ENCODE results near the gene ACSS2.

The ACSS2 gene

GRCh38 chr20:34920055-34920454 lies 43.6 kb downstream of the ACSS2 start:
- Histone ChIP-seq H3K27ac (ENCODE audit: low read length, poor library complexity, severe bottlenecking) (no peak overlapping the region), H3K27me3 (ENCODE audit: control insufficient read depth in 1 of 2, insufficient read depth in 1 of 2, low read length in 2 of 2) (no peaks in the 10 kb centered on the region), H3K18ac (ENCODE audit: low read depth in 1 of 2, low read length in 2 of 2) (no peak overlapping the region), H3K4me3 (ENCODE audit: insufficient read depth in 1 of 2, low read depth in 1 of 2, low read length in 2 of 2) (no peak overlapping the region), H2AFZ (ENCODE audit: low read depth, low read length) (no peak overlapping the region), H2BK12ac (ENCODE audit: low read length in 2 of 2) (no peak overlapping the region), H3K14ac (ENCODE audit: low read length in 2 of 2) (no peak overlapping the region), H3K79me1 (replicated peaks; ENCODE audit: low read length, poor library complexity, severe bottlenecking) (peaks cover 9% of the 10 kb centered on the region), H2BK120ac (ENCODE audit: low read depth, low read length) (no peak overlapping the region), H3K9me3 (ENCODE audit: control insufficient read depth, low read length) (no peaks in the 10 kb centered on the region), H3K4ac (ENCODE audit: low read depth in 1 of 2, low read length in 2 of 2) (no peak overlapping the region), H3K4me1 (ENCODE audit: control insufficient read depth, insufficient read depth, low read depth, low read length) (peaks cover 4% of the 10 kb centered on the region), H3K9ac (ENCODE audit: low read length) (no peak overlapping the region), H2AK5ac (ENCODE audit: low read length, severe bottlenecking) (no peak overlapping the region), H3K23ac (ENCODE audit: low read length in 2 of 2) (no peak overlapping the region), H4K8ac (ENCODE audit: low read length) (no peak overlapping the region), H3K36me3 (ENCODE audit: control insufficient read depth in 1 of 2, insufficient read depth in 2 of 2, low read depth in 1 of 2, low read length in 2 of 2) (peaks cover 31 to 58% of the 10 kb centered on the region in 2 experiments), H2BK5ac (ENCODE audit: low read depth, low read length, poor library complexity, severe bottlenecking) (no peak overlapping the region), H4K91ac (ENCODE audit: low read length) (no peak overlapping the region), H3K4me2 (ENCODE audit: low read length, poor library complexity, severe bottlenecking) (no peak overlapping the region), H2BK15ac (ENCODE audit: low read depth, poor library complexity, severe bottlenecking) (no peak overlapping the region)
- no peak for DNase-seq

GRCh38 chr20:34921436-34921835 lies 45.0 kb downstream of the ACSS2 start:
- Histone ChIP-seq H2AK5ac (ENCODE audit: low read length, severe bottlenecking) (peak overlapping the region; percentile 69), H3K9ac (ENCODE audit: low read length) (no peak overlapping the region), H3K4ac (ENCODE audit: low read depth in 1 of 2, low read length in 2 of 2) (no peak overlapping the region), H3K79me1 (replicated peaks; ENCODE audit: low read length, poor library complexity, severe bottlenecking) (peaks cover 6% of the 10 kb centered on the region), H3K23ac (ENCODE audit: low read length in 2 of 2) (no peak overlapping the region), H3K36me3 (ENCODE audit: control insufficient read depth in 1 of 2, insufficient read depth in 2 of 2, low read depth in 1 of 2, low read length in 2 of 2) (peaks cover 38 to 64% of the 10 kb centered on the region in 2 experiments), H2BK12ac (ENCODE audit: low read length in 2 of 2) (peak overlapping the region in 1 of 2 experiments; percentile 35), H3K27me3 (ENCODE audit: control insufficient read depth in 1 of 2, insufficient read depth in 1 of 2, low read length in 2 of 2) (no peaks in the 10 kb centered on the region), H3K9me3 (ENCODE audit: control insufficient read depth, low read length) (no peaks in the 10 kb centered on the region), H3K18ac (ENCODE audit: low read depth in 1 of 2, low read length in 2 of 2) (no peak overlapping the region), H3K4me3 (ENCODE audit: insufficient read depth in 1 of 2, low read depth in 1 of 2, low read length in 2 of 2) (peak overlapping the region in 1 of 2 experiments; percentile 9), H3K4me1 (ENCODE audit: control insufficient read depth, insufficient read depth, low read depth, low read length) (peaks cover 6% of the 10 kb centered on the region), H4K8ac (ENCODE audit: low read length) (no peak overlapping the region), H2BK15ac (ENCODE audit: low read depth, poor library complexity, severe bottlenecking) (no peak overlapping the region), H3K14ac (ENCODE audit: low read length in 2 of 2) (no peak overlapping the region), H3K4me2 (ENCODE audit: low read length, poor library complexity, severe bottlenecking) (no peak overlapping the region), H3K27ac (ENCODE audit: low read length, poor library complexity, severe bottlenecking) (no peak overlapping the region), H2BK5ac (ENCODE audit: low read depth, low read length, poor library complexity, severe bottlenecking) (no peak overlapping the region), H2AFZ (ENCODE audit: low read depth, low read length) (no peak overlapping the region), H4K91ac (ENCODE audit: low read length) (no peak overlapping the region), H2BK120ac (ENCODE audit: low read depth, low read length) (no peak overlapping the region)
- DNase-seq, result no peak
- WGBS, result 81% methylated on average over 3 of the region's 3 CpGs

- Histone ChIP-seq H2BK5ac (ENCODE audit: low read depth, low read length, poor library complexity, severe bottlenecking) (no peak overlapping the region), H2BK120ac (ENCODE audit: low read depth, low read length) (no peak overlapping the region), H3K4me1 (ENCODE audit: control insufficient read depth, insufficient read depth, low read depth, low read length) (peaks cover 12% of the 10 kb centered on the region), H3K9me3 (ENCODE audit: control insufficient read depth, low read length) (no peaks in the 10 kb centered on the region), H4K8ac (ENCODE audit: low read length) (no peak overlapping the region), H3K27ac (ENCODE audit: low read length, poor library complexity, severe bottlenecking) (peak overlapping the region; percentile 75), H3K4me2 (ENCODE audit: low read length, poor library complexity, severe bottlenecking) (no peak overlapping the region), H2AFZ (ENCODE audit: low read depth, low read length) (no peak overlapping the region), H3K23ac (ENCODE audit: low read length in 2 of 2) (no peak overlapping the region), H3K18ac (ENCODE audit: low read depth in 1 of 2, low read length in 2 of 2) (no peak overlapping the region), H3K36me3 (ENCODE audit: control insufficient read depth in 1 of 2, insufficient read depth in 2 of 2, low read depth in 1 of 2, low read length in 2 of 2) (peaks cover 48 to 78% of the 10 kb centered on the region in 2 experiments), H2BK12ac (ENCODE audit: low read length in 2 of 2) (no peak overlapping the region), H2AK5ac (ENCODE audit: low read length, severe bottlenecking) (peak overlapping the region; percentile 86), H3K9ac (ENCODE audit: low read length) (no peak overlapping the region), H4K91ac (ENCODE audit: low read length) (no peak overlapping the region), H3K4me3 (ENCODE audit: insufficient read depth in 1 of 2, low read depth in 1 of 2, low read length in 2 of 2) (no peak overlapping the region), H3K4ac (ENCODE audit: low read depth in 1 of 2, low read length in 2 of 2) (no peak overlapping the region), H3K27me3 (ENCODE audit: control insufficient read depth in 1 of 2, insufficient read depth in 1 of 2, low read length in 2 of 2) (no peaks in the 10 kb centered on the region), H3K79me1 (replicated peaks; ENCODE audit: low read length, poor library complexity, severe bottlenecking) (peaks cover 9% of the 10 kb centered on the region), H3K14ac (ENCODE audit: low read length in 2 of 2) (no peak overlapping the region), H2BK15ac (ENCODE audit: low read depth, poor library complexity, severe bottlenecking) (no peak overlapping the region)
- DNase-seq, result peak; percentile 66
- 100% methylated on average over 1 of the region's 5 CpGs for WGBS
These were observed 46.4 kb downstream of the ACSS2 start for GRCh38 chr20:34922654-34923381.

DNA sequence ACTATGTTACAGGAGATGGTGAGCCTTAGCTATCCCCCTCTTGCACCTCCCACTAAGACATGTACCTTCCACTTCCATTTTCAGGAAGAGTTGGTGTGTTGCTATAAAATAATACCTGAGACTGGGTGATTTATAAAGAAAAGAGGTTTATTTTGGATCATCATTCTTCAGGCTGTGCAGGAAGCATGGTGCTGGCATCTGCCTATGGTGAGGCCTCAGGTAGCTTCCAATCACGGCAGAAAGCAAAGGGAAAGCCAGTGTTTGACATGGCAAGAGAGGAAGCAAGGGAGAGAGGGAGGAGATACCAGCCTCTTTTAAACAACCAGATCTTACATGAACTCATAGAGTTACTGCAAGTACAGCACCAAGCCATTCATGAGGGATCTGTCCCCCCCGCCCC lies 47.0 kb downstream of the ACSS2 start:
- Histone ChIP-seq H3K36me3 (ENCODE audit: control insufficient read depth in 1 of 2, insufficient read depth in 2 of 2, low read depth in 1 of 2, low read length in 2 of 2) (peaks cover 50 to 78% of the 10 kb centered on the region in 2 experiments), H3K79me1 (replicated peaks; ENCODE audit: low read length, poor library complexity, severe bottlenecking) (peaks cover 9% of the 10 kb centered on the region), H2BK12ac (ENCODE audit: low read length in 2 of 2) (no peak overlapping the region), H2AK5ac (ENCODE audit: low read length, severe bottlenecking) (peak overlapping the region; percentile 86), H3K4me1 (ENCODE audit: control insufficient read depth, insufficient read depth, low read depth, low read length) (peaks cover 12% of the 10 kb centered on the region), H3K23ac (ENCODE audit: low read length in 2 of 2) (no peak overlapping the region), H3K9me3 (ENCODE audit: control insufficient read depth, low read length) (no peaks in the 10 kb centered on the region), H4K8ac (ENCODE audit: low read length) (no peak overlapping the region), H3K27ac (ENCODE audit: low read length, poor library complexity, severe bottlenecking) (peak overlapping the region; percentile 75), H2BK120ac (ENCODE audit: low read depth, low read length) (no peak overlapping the region), H2BK5ac (ENCODE audit: low read depth, low read length, poor library complexity, severe bottlenecking) (no peak overlapping the region), H2BK15ac (ENCODE audit: low read depth, poor library complexity, severe bottlenecking) (no peak overlapping the region), H2AFZ (ENCODE audit: low read depth, low read length) (no peak overlapping the region), H3K4ac (ENCODE audit: low read depth in 1 of 2, low read length in 2 of 2) (no peak overlapping the region), H4K91ac (ENCODE audit: low read length) (no peak overlapping the region), H3K27me3 (ENCODE audit: control insufficient read depth in 1 of 2, insufficient read depth in 1 of 2, low read length in 2 of 2) (no peaks in the 10 kb centered on the region), H3K14ac (ENCODE audit: low read length in 2 of 2) (no peak overlapping the region), H3K18ac (ENCODE audit: low read depth in 1 of 2, low read length in 2 of 2) (no peak overlapping the region), H3K4me2 (ENCODE audit: low read length, poor library complexity, severe bottlenecking) (no peak overlapping the region), H3K4me3 (ENCODE audit: insufficient read depth in 1 of 2, low read depth in 1 of 2, low read length in 2 of 2) (no peak overlapping the region), H3K9ac (ENCODE audit: low read length) (no peak overlapping the region)
- DNase-seq, result no peak
- 100% methylated on average over 1 of the region's 2 CpGs for WGBS
